Measurements from ENCODE around the gene POFUT2.

DNA sequence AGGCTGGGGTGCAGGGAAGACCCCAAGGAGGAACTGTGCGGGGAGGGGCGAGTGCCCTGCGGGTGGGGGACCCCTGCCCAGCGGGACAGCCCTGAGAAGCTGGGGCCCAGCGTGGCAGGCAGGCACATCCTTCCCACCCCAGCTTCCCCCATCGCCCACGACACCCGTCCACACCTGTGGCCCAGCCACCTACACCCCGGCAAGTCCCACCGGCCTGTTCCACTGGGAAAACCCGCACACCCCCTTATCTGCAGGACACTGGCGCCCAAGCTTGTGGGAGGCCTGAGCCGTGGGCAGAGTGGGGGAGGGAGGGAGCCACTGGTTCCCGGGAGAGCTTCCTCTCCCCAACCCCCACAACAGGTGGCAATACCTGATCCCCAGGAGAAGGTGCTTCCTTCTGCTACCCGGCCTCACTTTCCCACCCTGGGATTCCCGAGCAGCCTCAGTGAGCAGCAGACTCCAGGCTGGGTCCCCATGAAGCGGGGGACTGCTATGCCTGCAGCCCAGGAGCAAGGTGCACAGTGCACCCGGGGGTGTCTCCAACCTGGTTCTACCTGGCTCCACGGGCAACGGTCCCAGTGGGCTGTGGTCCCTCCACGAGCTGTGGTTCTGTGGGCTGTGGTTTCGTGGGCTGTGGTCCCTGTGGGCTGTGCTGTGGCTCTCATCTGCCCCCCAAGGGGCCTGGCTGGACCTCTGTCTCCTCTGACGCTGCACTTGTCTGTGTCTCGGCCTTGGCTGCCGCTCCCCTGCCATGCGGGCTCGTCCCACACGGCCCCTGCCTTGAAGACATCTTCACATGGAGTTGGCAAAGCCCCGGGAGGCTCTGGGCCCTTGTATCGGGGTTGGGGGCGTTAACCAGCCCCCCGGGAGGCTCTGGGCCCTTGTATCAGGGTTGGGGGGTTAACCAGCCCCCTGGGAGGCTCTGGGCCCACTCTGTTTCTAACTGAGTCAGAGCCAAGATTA is 37.8 kb upstream of the POFUT2 start:
- TF ChIP-seq, protein P1, sequence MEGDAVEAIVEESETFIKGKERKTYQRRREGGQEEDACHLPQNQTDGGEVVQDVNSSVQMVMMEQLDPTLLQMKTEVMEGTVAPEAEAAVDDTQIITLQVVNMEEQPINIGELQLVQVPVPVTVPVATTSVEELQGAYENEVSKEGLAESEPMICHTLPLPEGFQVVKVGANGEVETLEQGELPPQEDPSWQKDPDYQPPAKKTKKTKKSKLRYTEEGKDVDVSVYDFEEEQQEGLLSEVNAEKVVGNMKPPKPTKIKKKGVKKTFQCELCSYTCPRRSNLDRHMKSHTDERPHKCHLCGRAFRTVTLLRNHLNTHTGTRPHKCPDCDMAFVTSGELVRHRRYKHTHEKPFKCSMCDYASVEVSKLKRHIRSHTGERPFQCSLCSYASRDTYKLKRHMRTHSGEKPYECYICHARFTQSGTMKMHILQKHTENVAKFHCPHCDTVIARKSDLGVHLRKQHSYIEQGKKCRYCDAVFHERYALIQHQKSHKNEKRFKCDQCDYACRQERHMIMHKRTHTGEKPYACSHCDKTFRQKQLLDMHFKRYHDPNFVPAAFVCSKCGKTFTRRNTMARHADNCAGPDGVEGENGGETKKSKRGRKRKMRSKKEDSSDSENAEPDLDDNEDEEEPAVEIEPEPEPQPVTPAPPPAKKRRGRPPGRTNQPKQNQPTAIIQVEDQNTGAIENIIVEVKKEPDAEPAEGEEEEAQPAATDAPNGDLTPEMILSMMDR (IDR thresholded peaks at IDR 0.05), result no peak
- no peak for TF ChIP-seq EP300 (IDR thresholded peaks at IDR 0.05)
- no peak for TF ChIP-seq POLR2AphosphoS5 (IDR thresholded peaks at IDR 0.05)
- no peak for TF ChIP-seq POLR2A (IDR thresholded peaks at IDR 0.05)
